GM10266 (cell line): ENCODE measurements around the gene GSE1.

ENCODE experiments used
- DNase-seq: peaks from one replicate; pipeline ENCODE4 v3.0.0; 2012; ENCODE audit errors: extremely low spot score
- CTCF ChIP-seq: IDR thresholded peaks from 2 replicates; pipeline ENCODE4 v1.5.1; 2012; ENCODE audit warnings: mild to moderate bottlenecking, low read depth; ENCODE audit not compliant: control insufficient read depth, insufficient read depth; ENCODE audit errors: missing control alignments

GSE1 gene

DNA sequence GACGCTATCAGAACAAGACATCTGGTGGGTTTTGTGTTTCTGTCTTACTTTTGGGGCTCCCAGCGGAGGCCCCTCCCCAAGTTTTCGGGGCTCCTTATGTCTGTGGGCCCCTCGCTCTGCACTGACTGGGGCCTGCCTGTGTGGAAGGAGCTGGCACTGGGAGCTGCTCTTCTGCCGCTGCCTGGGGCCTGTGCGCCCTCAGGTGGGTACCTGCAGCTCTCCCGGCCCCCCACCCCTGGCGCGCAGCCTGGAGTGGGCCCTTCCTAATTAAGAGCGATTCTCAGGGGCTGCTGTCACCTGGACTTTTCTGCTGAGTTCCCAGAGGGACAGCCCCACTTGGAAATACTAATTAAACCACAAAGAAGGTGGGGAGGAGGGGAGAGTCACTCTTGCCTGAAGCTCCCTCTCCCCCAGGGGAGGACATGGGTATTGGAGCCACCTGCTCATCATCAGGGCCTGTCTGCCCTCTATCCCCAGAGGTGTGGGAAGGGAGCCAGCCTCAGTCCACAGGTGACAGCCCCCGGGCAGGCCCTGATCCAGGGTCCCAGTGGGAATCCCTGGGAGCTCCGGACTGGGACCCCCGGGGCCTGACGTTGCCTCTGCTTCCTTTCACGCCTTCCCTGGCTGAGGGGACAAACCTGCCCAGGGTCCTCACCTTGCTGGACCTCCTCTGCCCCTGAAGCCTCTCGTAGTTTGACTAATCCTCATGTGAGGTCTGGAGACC is 36.5 kb downstream of the GSE1 start:
- no peak for TF ChIP-seq CTCF
- DNase-seq: no peak

DNA sequence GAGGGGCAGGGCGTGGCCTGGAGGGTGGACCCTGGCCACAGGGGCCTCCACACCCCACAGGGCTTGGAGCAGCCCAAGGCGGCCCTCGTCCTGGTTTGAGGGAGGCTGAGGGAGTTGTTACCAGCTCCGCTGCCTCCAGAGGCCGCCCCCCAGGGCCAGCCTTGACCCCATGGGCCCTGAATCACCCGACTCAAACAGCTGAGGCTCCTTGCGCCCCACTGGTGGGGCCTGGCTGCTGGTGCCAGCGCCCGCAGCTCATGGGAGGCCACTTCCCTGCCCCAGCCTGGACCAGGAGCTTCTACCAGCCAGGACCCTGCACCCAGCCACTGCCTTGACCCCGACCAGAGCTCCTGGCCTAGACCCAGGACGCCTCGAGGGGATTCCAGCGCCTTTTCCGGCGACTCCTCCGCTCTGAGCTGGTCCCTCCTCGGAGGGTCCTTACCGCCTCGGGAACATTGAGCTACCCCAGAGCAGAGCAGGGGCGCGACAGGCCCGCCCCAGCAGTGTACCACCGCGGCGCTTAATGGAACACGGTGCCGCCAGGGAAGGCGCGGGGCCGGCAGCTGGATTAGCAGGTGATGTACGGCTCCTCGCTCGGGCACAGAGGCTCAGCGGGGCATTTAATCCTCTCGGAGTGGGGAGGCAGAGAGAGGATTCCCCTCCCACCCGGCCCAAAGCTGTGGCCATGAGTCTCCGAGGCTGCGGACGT is 37.2 kb downstream of the GSE1 start:
- DNase-seq: no peak
- TF ChIP-seq CTCF: no peak

DNA sequence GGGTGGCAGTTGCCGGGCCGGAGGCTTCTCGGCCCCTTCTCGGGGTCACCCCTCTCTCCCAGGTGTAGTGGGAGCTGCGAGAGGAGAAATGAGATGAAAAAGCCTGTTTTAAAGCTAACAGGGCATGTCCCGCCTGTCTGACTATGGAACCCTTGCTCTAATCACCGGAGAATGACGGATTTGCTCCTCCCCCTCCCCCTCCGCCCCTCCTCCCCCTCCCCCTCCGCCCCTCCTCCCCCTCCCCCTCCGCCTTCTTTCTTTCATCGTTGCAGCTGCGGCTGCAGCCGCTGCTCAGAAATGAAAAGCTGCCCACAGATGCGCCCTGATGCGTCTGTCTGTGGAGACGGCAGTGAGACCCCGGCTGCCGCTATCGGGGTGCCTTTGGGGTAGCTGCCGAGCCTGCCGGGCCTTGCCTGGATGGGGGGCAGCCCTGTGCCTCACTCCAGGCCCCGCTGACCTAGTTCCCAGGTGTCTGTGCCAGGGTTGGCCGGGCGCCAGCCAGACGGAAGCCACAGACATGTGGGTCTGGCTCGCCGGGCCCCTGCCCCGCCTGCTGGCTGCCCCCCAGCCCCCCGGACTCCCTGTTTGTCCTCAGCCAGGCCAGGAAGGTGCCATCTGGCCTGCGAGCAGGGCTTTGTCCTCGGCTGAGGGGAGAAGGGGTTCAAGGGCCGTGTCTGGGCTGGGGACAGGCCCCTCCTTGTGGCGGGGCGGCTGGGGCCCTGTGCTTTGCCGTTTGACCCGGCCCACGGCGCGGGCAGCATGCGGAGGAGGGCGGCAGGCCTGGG is 37.9 kb downstream of the GSE1 start:
- no peak for TF ChIP-seq CTCF
- DNase-seq: no peak

- DNase-seq: no peak
- TF ChIP-seq CTCF: no peak
These were observed 38.7 kb downstream of the GSE1 start for GRCh38 chr16:85651629-85652430.

- no peak for DNase-seq
- no peak for TF ChIP-seq CTCF
These were observed 39.5 kb downstream of the GSE1 start for GRCh38 chr16:85652431-85653221.

- no peak for TF ChIP-seq CTCF
- no peak for DNase-seq
These were observed 40.3 kb downstream of the GSE1 start for GRCh38 chr16:85653290-85653891.
